ENCODE data around the gene FAIM2. TPM values are rescaled to one million over a fixed set of nuclear protein-coding genes. Genes with fewer than 3 reads are reported as not detected.

FAIM2 gene
- total RNA-seq, 1 donor from 2014 or later = 0.18 TPM

DNA sequence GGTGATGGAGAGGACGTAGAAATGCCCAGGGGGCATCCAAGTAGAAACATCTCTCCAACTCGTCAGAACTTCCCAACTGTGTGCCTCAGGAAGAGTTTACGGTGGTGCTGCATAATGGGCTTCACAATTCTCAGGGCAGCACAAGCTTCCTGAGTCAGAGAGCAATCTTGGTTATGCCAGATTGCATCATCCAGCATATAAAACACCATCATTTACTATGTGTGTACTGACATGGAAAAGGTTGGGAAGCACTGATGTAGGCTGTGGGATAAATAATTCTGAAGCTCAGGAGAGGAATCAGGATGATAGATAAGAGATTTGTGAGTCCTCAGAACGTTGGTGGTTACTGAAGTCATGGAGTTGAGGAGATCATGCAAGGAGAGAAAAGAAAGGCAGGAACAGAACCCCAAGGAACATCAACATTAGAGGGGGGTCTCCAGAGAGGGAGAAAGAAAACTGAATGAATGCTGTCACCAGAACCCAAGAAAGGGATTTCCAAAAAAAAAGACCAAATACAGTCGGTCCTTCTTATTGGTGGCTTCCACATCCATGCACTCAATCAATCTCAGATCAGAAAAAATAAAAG, 70.8 kb downstream of the FAIM2 start:
- Histone ChIP-seq H2AFZ (ENCODE audit: low read depth, low read length) (no peak overlapping the region), H3K36me3 (ENCODE audit: insufficient read depth, low read length) (peaks cover 3% of the 10 kb centered on the region)
- no peak overlapping the region for H3K4me3 Mint-ChIP-seq (ENCODE audit: unreplicated experiment)

DNA sequence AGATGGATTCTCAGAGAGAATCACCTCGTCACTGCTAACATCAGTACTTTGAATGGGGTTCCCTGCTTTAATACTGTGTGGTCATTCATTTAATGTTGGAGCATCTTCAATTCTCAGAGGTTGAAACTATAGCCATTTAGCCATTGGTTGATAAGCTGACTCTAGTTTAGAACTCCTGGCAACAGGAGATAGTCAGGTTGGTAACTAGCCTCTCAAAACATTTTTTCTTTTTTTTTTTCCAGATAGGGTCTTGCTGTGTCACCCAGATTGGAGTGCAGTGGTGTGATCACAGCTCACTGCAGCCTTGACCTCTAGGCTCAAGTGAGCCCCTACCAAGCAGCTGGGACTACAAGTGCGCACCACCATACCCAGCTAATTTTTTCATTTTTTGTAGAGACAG, 72.0 kb downstream of the FAIM2 start:
- Mint-ChIP-seq H3K9me3 (ENCODE audit: unreplicated experiment) (no peaks in the 10 kb centered on the region), H3K27ac (ENCODE audit: unreplicated experiment) (no peak overlapping the region), H3K4me1 (ENCODE audit: low read depth, unreplicated experiment) (peaks cover 13% of the 10 kb centered on the region), H3K27me3 (ENCODE audit: low read depth, unreplicated experiment) (peaks cover 5% of the 10 kb centered on the region), H3K4me3 (ENCODE audit: unreplicated experiment) (no peak overlapping the region), H3K36me3 (ENCODE audit: low read depth, unreplicated experiment) (no peaks in the 10 kb centered on the region)
- no peak overlapping the region for H3K4me2 ChIP-seq (ENCODE audit: low read length)
- FAIRE-seq = no peak
- H3K4me1 ChIP-seq (ENCODE audit: insufficient read depth, low read length) = peaks cover 15% of the 10 kb centered on the region
- no peak overlapping the region for H2AFZ ChIP-seq (ENCODE audit: low read depth, low read length)
- no peak for TF ChIP-seq EZH2 (IDR thresholded peaks at IDR 0.05; ENCODE audit: insufficient read depth, low read length)
- H3K27me3 ChIP-seq (ENCODE audit: insufficient read depth, low read length) = no peaks in the 10 kb centered on the region
- H3K36me3 ChIP-seq (ENCODE audit: insufficient read depth, low read length) = no peaks in the 10 kb centered on the region
- DNase-seq (ENCODE audit: low read depth) = no peak
- peaks cover 11% of the 10 kb centered on the region for H3K79me2 ChIP-seq (ENCODE audit: insufficient read depth, low read length)
- H3K4me3 ChIP-seq (ENCODE audit: insufficient read depth, low read depth, low read length) = no peak overlapping the region
- H3K9ac ChIP-seq (ENCODE audit: low read length) = no peak overlapping the region
- no peaks in the 10 kb centered on the region for H3K9me3 ChIP-seq (ENCODE audit: insufficient read depth, low read depth, low read length)
- H3K27ac ChIP-seq (ENCODE audit: low read depth, low read length) = no peak overlapping the region
- H4K20me1 ChIP-seq (ENCODE audit: insufficient read depth, low read length) = peaks cover 6% of the 10 kb centered on the region

More for the DNA sequence above, 70.8 kb downstream of the FAIM2 start:
- FAIRE-seq = no peak
- no peaks in the 10 kb centered on the region for H3K79me2 ChIP-seq (ENCODE audit: insufficient read depth, low read length)
- H3K4me1 ChIP-seq (ENCODE audit: insufficient read depth, low read length) = peaks cover 9% of the 10 kb centered on the region
- TF ChIP-seq, protein P1, sequence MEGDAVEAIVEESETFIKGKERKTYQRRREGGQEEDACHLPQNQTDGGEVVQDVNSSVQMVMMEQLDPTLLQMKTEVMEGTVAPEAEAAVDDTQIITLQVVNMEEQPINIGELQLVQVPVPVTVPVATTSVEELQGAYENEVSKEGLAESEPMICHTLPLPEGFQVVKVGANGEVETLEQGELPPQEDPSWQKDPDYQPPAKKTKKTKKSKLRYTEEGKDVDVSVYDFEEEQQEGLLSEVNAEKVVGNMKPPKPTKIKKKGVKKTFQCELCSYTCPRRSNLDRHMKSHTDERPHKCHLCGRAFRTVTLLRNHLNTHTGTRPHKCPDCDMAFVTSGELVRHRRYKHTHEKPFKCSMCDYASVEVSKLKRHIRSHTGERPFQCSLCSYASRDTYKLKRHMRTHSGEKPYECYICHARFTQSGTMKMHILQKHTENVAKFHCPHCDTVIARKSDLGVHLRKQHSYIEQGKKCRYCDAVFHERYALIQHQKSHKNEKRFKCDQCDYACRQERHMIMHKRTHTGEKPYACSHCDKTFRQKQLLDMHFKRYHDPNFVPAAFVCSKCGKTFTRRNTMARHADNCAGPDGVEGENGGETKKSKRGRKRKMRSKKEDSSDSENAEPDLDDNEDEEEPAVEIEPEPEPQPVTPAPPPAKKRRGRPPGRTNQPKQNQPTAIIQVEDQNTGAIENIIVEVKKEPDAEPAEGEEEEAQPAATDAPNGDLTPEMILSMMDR (IDR thresholded peaks at IDR 0.05; ENCODE audit: insufficient read depth, low read depth, low read length) = no peak
- no peak for TF ChIP-seq EZH2 (IDR thresholded peaks at IDR 0.05; ENCODE audit: insufficient read depth, low read length)
- H3K4me1 Mint-ChIP-seq (ENCODE audit: low read depth, unreplicated experiment) = peaks cover 9% of the 10 kb centered on the region
- peak; percentile 60 for DNase-seq (ENCODE audit: low read depth)
- peaks cover 5% of the 10 kb centered on the region for H3K27me3 Mint-ChIP-seq (ENCODE audit: low read depth, unreplicated experiment)
- no peaks in the 10 kb centered on the region for H3K36me3 Mint-ChIP-seq (ENCODE audit: low read depth, unreplicated experiment)
- H3K4me3 ChIP-seq (ENCODE audit: insufficient read depth, low read depth, low read length) = no peak overlapping the region
- no peak overlapping the region for H3K27ac ChIP-seq (ENCODE audit: low read depth, low read length)
- H3K9me3 ChIP-seq (ENCODE audit: insufficient read depth, low read depth, low read length) = no peaks in the 10 kb centered on the region
- H3K9me3 Mint-ChIP-seq (ENCODE audit: unreplicated experiment) = no peaks in the 10 kb centered on the region
- no peaks in the 10 kb centered on the region for H3K27me3 ChIP-seq (ENCODE audit: insufficient read depth, low read length)
- H4K20me1 ChIP-seq (ENCODE audit: insufficient read depth, low read length) = peaks cover under 1% of the 10 kb centered on the region
- peak overlapping the region; percentile 97 for H3K27ac Mint-ChIP-seq (ENCODE audit: unreplicated experiment)
- H3K4me2 ChIP-seq (ENCODE audit: low read length) = no peak overlapping the region
- no peak overlapping the region for H3K9ac ChIP-seq (ENCODE audit: low read length)

DNA sequence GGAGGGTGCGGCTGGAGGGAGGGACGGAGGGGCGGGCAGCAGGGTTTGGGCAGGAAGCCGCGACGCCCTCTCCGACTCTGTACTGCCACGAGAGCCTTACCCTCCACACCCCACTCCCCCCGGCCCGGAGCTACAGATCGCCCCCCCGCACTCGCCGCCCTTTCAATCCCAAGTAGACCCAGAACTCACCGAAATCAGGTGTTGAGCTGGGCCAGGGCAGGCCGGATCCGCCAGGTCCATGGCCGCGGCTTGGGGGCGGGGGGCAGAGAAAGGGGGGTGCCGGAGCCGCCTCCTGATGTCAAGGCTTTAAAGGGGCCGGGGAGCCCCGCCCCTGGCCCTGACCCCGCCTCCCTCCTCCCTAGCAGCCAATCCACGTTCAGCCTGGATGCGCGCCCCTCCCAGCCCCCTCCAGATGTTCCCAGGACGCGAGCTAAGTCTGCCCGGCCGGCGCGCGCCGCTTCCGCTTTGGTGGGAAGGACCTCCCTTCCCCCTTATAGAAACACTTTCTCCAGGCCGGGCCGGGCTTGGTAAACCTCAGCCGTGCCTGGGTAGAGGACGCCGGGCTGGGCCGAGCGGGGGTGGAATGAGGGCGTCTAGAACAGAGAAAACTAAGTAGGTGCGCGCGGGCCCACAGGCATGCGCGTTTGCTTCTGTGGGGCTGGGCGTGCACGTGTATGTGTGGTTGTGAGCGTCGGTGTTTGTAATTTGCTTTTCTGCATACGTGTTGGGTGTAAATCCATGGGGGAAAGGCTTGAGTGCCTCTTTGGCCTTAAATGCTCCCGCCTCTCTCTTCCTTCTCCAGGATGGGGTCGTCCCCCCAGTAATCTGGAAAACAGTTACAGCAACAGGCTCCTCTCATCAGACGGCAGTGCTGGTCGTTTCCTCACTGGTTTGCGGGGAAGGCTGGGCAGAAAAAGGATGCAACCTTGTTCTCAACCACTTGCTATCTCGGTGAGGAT, 75.3 kb downstream of the FAIM2 start, which contains the start of gene NCKAP5L:
TSS of gene NCKAP5L (minus strand) at position 281 of the 959 bp plus-strand sequence. CDS start 24,369 bp downstream, outside the sequence.
- H3K27ac ChIP-seq (ENCODE audit: low read depth, low read length) = peak within 1 kb of the TSS; percentile 81

More for the DNA sequence above, 75.3 kb downstream of the FAIM2 start, which contains the start of gene NCKAP5L:
- Histone ChIP-seq H3K4me1 (ENCODE audit: insufficient read depth, low read length) (peaks cover 41% of the 10 kb centered on the region), H3K9me3 (ENCODE audit: insufficient read depth, low read depth, low read length) (no peaks in the 10 kb centered on the region), H3K4me2 (ENCODE audit: low read length) (peak within 1 kb of the TSS; percentile 97), H2AFZ (ENCODE audit: low read depth, low read length) (peak within 1 kb of the TSS; percentile 93), H3K27me3 (ENCODE audit: insufficient read depth, low read length) (no peaks in the 10 kb centered on the region), H3K79me2 (ENCODE audit: insufficient read depth, low read length) (peaks cover 44% of the 10 kb centered on the region), H3K9ac (ENCODE audit: low read length) (peak within 1 kb of the TSS; percentile 87), H4K20me1 (ENCODE audit: insufficient read depth, low read length) (peaks cover 39% of the 10 kb centered on the region), H3K4me3 (ENCODE audit: insufficient read depth, low read depth, low read length) (peak within 1 kb of the TSS; percentile 82), H3K36me3 (ENCODE audit: insufficient read depth, low read length) (no peaks in the 10 kb centered on the region)
- Mint-ChIP-seq H3K36me3 (ENCODE audit: low read depth, unreplicated experiment) (no peaks in the 10 kb centered on the region), H3K9me3 (ENCODE audit: unreplicated experiment) (no peaks in the 10 kb centered on the region), H3K4me3 (ENCODE audit: unreplicated experiment) (peak within 1 kb of the TSS; percentile 95), H3K27me3 (ENCODE audit: low read depth, unreplicated experiment) (peaks cover 3% of the 10 kb centered on the region), H3K27ac (ENCODE audit: unreplicated experiment) (peak within 1 kb of the TSS; percentile 99), H3K4me1 (ENCODE audit: low read depth, unreplicated experiment) (peaks cover 40% of the 10 kb centered on the region)
- DNase-seq (ENCODE audit: low read depth) (peak; percentile 89), FAIRE-seq (no peak)
- no peak for TF ChIP-seq EZH2 (IDR thresholded peaks at IDR 0.05; ENCODE audit: insufficient read depth, low read length)
- TF ChIP-seq, protein P1 (IDR thresholded peaks at IDR 0.05; ENCODE audit: insufficient read depth, low read depth, low read length) = no peak
